NCI-H1092 (cell line): ENCODE measurements around the gene DRD3.

Experiments used
- DNase-seq: peaks from one replicate; lab custom pipeline; 2025; lab: John Stamatoyannopoulos, UW

The DRD3 gene

GRCh38 chr3:114179575-114179974 lies 723 bp upstream of the DRD3 start:
- peak; percentile 54 for DNase-seq

GRCh38 chr3:114176890-114177289 lies 2.0 kb downstream of the DRD3 start:
- DNase-seq, result no peak

- no peak for DNase-seq
Measured at GRCh38 chr3:114176487-114176886, 2.4 kb downstream of the DRD3 start.

GRCh38 chr3:114175204-114175987 lies 3.5 kb downstream of the DRD3 start:
- no peak for DNase-seq

GRCh38 chr3:114171677-114172076 lies 7.2 kb downstream of the DRD3 start:
- DNase-seq, result no peak

GRCh38 chr3:114168150-114168549 lies 10.7 kb downstream of the DRD3 start:
- no peak for DNase-seq

- no peak for DNase-seq
Measured at GRCh38 chr3:114157321-114157720, 21.5 kb downstream of the DRD3 start.

GRCh38 chr3:114155370-114155821 lies 23.5 kb downstream of the DRD3 start:
- DNase-seq, result no peak

- DNase-seq, result peak; percentile 40
Measured at GRCh38 chr3:114154321-114154821, 24.5 kb downstream of the DRD3 start.

GRCh38 chr3:114152519-114153151 lies 26.2 kb downstream of the DRD3 start:
- peak; percentile 93 for DNase-seq

- DNase-seq, result no peak
Measured at GRCh38 chr3:114151091-114151490, 27.8 kb downstream of the DRD3 start.

- no peak for DNase-seq
Measured at GRCh38 chr3:114147251-114147650, 31.6 kb downstream of the DRD3 start.

- no peak for DNase-seq
Measured at GRCh38 chr3:114144909-114145688, 33.8 kb downstream of the DRD3 start.

- DNase-seq, result no peak
Measured at GRCh38 chr3:114143817-114144216, 35.0 kb downstream of the DRD3 start.

- no peak for DNase-seq
Measured at GRCh38 chr3:114139836-114140235, 39.0 kb downstream of the DRD3 start.

GRCh38 chr3:114133947-114134346 lies 44.9 kb downstream of the DRD3 start:
- no peak for DNase-seq

GRCh38 chr3:114132500-114132899 lies 46.4 kb downstream of the DRD3 start:
- no peak for DNase-seq

GRCh38 chr3:114128826-114129225 lies 50.0 kb downstream of the DRD3 start:
- no peak for DNase-seq

GRCh38 chr3:114128231-114128630 lies 50.6 kb downstream of the DRD3 start:
- no peak for DNase-seq

- DNase-seq, result no peak
Measured at GRCh38 chr3:114127517-114127916, 51.3 kb downstream of the DRD3 start.

- no peak for DNase-seq
Measured at GRCh38 chr3:114126461-114126860, 52.4 kb downstream of the DRD3 start.

GRCh38 chr3:114122027-114122709 lies 56.7 kb downstream of the DRD3 start:
- DNase-seq, result no peak
